Fibroblast of upper back skin (primary cell): Measurements from ENCODE around the gene SARDH.
"Not testable (repeated sequence)": the region's sequence is repeated elsewhere in the genome, so short reads cannot be mapped to it uniquely, and the experiment has no call there.

ENCODE experiments used
- DNase-seq: peaks from one replicate; pipeline ENCODE4 v3.0.0-alpha.2; 2013

Gene SARDH

DNA sequence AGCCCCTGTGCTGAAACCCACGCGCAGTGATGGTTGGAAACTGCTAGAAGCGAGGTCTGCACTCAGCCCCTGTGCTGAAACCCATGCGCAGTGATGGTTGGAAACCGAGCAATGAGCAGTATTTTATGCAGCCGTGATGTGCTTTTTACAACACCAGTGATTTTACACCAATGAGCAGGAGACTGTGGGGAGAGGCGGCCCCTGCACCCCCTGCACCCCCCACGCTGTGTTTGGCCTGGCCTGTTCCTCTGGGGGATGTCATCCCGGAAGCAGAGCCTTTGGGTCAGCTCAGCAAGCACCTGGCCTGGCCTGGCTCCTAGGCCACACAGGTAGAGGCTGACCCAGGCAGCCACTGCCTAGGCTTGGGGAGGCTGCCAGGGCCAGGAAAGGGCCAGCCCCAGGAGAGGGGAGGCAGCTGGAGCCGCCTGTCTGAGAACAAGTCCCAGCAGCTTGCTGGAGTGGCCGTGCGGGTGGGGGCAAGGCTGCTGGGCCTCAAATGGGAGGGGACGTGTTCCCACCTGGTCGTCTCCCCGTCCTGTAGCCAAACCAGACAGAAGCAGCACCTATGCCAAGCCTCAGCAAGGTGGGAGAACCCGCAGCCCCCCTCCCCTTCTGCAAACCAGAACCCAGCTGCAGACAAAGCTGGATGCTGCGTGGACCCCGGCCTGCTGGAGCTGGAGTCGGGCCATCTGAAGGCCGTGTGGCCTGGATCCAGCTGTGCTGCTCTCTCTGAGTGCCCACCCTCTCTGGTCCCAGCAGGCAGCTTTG, 55.1 kb downstream of the SARDH start:
- no peak for DNase-seq

DNA sequence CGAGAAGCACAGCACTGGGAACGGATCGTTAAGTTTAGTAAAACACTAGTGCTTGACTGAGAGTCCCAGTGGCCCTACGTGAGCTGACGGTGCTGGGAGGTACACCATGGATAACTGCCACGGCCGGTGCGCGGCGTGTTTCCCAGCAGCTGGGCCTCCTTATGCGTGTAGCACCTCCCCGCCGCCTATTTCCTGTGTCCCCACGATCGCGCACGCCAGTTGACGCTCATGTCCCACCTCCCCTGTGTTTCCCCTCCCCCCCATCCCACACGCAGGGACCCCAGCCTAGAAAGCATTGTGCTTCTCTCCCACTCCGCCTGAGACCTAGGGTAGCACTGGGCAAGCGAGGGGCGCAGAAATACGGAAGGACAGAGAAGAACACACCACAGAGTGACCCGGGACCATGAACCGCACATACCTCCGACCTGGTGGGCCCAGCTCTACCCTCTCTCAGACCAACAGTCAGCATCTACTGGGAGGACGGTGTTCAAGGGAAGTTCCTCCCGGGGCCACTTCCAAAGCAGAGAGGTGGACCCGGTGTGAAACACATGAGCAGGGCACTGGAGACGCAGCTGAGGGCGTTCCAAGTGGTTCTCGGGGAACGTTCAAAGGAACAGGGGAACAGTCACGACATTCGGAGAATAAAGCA, 56.4 kb downstream of the SARDH start:
- DNase-seq: no peak

DNA sequence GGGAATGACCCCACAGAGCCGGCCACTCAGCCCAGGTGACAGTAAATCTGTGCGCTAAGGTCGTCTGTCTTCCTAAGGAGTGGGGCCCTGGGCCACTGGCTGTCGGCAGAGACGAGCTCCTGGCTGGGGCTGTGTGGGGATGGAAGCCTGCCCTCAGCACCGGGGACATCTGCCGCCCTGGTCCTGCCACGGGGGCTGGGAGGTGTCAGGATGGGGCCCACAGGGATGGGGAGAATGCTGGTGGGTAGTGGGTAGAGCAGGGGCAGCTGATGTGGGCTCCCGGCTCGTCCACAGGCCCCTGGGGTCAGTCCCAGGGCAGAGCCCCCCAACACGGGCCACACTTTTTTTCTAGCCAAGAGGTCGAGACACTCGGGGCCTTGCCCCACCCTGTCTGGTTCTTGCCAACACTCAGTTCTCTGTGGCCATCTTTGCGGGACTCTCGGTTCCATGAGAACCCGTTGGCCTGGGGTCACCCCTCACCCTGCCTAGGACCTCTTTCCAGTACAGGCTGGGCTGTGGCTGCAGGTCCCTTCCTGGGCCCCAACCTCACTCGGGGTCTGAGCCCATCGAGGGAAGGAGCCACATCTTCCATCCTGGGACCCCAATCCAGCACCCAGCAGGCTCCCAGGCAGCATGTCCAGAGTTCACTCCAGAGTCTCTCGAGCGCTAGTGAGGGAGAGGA, 57.0 kb downstream of the SARDH start:
- DNase-seq: no peak

DNA sequence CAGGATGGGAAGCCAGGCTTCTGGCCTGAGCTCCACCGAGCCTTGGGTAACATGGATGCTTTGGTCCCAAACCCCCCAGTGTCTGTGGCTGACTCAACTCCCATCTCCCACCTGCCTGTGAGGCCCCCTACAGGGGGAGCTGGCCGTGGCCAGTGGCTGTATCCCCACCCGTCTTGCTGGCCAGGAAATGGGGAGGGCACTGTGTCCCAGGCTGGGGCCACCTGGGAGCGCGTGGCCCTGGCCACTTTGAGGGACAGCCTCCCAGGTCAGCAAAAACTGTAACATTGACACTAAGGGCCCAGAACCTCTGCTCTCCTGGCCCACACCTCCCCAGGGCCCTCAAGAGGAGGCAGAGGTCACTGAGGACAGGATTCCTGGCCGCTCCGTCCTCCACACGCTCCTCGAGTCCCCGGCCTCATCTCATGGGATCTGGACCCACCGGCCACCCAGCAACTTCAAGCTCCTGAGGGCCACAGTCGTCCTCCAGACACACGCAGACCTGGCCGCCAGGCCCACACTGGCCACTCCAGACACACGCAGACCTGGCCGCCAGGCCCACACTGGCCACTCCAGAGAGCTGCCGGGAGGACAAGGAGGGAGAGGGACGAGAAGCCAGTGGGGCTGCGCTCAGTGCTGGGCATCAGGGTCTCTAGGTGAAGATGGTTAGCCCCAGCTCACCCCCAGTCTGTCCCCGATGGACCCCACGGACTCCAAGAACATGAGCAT, 57.7 kb downstream of the SARDH start:
- DNase-seq: no peak

DNA sequence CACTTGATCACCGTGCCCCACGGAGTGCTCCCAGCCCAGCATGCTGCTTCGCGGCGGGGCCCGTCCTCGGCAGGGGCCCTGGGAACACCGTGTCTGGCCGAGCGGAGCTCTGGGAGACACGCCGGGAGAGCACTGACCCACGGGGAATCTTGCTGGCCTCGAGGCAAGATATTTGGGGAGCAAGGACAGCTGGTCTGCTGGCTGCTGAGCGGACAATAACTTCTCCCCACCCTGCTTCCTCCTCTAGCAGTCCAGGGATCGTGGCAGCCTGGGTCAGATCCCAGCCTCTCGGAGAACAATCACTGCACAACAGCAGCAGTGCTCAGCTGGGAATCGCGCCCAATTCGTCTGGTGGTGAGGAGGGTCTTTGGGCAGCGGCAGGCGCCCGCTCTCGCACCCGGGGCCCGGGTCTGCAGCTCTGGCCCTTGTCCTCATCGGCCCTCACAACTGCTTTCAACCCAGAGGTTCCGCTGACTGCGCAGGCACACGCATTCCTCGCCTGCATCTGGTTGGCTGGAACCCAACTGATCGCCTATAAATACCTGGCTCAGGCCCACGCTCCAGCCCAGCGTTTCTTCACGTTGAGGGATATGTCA, 58.6 kb downstream of the SARDH start:
- DNase-seq: peak; percentile 41

DNA sequence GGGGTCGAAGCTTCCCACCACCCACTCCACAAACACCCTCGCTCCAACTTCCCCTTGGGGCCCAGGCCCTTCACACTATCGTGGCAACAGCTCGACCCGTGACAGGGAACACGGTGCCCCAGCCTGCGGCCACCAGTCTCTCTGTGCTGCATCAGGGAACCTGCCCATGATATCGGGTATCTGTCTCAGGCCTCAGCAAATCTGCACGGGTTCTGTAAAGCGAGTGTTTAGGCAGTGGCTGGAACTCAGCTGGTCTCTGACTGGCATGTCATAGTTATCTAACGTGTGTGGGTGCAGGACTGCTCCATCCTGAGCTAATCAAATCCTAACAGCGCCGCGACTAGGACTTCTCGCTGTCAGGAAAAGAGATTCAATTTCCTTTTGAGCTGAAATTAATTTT, 59.1 kb downstream of the SARDH start:
- DNase-seq: no peak

DNA sequence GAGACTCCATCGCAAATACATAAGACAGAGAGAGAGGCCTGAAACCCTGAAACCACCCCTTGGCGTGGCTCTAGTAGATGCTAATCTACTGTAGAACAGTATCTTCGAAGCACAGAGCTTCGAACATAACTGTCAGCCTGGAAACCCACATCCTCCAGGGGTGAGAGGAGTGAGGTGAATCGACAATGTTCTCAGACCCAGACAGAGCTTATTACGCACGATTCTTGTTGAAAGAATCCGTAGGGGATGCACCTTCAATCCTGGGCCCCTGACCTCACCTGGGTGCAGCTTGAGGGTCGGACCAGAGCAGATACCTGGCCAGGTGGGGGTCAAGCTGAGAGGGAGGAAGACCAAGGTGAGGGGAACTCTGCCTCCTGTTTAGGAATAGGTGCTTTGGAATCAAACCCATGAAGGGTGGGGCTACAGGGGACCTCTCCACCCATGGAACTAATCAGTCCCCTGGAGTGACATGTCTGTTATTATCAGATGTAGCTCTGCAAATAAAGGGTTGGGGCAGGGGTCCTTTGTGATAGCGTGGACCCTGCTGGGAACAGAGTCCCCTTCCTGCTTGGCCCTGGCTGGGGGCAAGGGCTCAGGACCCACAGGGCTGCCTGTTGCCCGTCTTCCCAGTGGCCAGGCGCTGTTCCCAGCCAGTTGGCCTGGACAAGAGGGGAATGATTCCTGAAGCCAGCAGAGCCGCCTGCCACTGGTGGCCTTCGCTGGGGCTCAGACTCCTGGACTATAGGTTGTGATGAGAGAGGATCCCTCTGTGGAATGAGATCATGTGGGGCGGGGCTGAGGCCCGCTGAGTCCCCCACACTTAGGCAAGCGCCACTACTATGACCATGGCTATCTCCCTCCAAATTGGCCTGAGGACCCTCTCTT, 60.8 kb downstream of the SARDH start:
- no peak for DNase-seq

DNA sequence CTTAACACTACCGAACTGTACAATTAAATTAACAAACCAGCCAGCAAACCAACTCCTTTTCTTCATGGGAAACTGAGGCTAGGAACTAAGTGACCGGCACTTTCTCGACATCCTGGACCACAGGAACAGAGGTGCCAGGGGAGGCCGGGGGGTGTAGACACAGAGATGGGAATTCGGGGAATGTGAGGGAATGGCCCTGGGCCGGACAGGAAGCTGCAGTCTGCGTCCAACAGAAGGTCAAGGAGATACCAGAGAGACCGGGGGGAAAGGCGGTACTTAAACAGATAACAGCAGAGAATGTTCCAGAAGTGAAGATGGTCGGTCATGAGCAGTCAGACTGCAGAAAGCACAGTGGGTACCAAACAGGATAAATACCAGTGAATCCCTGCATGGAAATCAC, 61.7 kb downstream of the SARDH start:
- no peak for DNase-seq

DNA sequence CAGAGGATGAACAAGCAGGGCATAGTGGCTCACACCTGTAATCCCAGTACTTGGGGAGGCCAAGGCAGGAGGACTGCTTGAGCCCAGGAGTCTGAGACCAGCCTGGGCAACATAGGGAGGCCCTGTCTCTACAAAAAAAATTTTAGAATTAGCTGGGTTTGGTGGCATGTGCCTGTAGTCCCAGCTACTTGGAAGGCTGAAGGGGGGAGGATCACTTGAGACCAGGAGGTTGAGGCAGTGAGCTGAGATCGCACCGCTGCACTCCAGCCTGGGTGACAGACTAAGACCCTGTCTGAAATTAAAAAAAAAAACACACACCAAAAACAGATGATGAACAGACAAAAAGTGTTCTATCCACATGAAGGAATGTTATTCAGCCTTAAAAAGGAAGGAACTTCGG, 62.4 kb downstream of the SARDH start:
- not testable (repeated sequence) for DNase-seq

DNA sequence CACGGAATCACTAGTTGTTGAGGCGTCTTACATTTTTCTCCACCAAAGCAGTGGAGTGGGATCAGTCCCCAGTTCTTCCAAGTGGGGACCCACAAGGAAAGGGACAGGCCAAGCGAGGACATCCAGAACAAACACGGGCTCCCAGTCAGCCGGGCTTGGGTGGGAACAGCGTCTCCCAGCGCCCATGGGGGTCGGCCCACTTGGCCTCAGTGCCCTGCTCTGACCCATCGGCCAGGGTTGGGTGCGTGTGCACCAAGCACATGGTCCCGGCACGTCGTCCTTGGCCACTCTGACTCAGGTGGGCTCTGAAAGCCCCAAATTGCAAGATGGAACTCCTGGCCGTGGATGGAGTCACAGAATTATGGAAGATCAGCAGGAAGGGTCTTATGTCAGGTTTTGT, 64.1 kb downstream of the SARDH start:
- no peak for DNase-seq

DNA sequence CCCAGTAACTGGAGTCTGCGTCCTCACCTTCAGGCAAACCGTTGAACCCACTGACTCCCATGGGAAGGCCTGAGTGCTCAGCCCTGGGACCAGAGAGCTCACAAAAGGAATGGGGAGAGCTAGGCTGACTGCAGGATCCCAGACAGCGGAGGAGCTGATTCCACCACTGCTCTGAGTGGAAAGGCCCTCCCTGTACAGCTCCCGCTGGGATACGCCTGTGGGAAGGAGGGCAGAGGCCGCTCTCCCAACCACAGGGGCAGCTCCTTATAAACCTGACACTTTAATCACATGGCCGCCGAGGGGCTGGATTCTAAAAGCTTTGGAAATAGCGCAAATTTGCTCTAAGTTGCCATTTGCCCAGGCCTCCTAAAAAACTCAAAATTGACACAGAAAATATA, 64.9 kb downstream of the SARDH start:
- no peak for DNase-seq

DNA sequence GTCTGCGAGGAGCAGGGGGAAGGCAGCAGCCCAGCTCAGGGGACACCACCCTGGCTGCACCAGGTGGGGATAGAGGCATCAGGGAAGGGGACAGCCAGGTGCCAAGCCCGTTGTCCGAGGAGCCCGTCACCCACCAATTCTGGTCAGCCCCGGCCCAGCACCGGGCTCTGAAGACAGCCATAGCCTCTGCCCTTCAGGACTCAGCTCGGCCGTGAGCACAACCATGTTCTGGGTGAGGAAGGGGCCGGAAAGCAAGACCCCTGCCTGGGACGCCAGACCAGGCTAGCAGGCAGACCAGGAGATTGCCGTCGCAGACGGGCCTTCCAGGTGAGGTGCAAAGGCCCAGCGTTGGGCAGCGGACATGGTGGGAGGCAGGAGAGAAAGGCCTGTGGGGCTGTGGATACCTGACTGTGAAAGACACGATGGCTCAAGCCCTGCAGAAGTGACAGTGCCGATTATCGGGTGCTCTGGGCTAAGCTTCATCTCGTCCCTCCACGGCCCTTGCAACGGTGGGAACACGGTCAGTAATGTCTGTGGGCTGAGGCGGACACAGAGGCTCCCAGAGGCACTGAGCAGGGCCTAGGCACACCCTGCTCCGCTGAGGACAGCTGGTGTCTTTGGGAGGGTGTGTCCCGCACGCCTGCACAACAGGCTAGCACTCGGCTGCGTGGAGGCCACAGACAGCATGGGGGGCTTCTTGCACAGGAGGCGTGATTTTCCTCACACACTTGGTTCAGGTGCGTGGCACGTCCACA, 65.5 kb downstream of the SARDH start:
- no peak for DNase-seq

DNA sequence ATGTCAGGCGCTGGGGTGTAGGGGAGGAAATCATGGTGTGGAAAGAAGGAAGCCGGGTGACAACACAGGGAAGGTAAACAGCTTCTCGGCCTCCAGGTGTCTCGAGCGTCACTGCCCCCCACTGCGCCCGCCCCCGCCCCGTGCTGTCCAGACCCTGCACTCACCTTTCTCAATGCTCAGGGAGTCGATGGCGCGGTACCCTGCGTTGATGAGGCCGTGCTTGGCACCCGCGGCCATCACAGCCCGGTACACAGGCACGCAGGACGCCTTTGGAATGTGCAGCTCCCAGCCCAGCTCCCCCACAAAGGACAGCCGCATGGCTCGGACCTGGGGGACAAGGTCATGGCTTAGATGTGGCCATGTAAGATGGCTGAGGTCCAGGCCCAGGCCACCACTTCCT, 66.8 kb downstream of the SARDH start:
- DNase-seq: no peak

DNA sequence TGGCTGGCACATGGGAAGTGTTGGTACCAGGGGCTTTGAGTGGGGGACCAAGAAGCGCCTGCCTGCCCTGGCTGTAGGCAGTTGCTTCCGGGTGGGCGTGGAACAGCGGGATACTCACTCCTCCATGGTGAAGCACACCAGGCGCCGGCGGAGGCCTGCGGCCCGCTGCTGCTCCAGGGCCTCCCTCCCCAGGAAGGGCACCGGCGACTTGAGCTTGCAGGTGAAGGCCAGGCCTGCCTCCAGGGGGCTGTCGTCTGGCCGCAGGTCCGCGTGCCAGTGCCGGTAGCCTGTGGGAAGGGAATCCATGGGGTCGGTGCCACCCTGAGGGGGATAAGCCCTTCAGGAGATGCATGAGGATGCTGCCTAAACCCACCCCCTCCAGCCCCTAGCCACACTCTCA, 67.7 kb downstream of the SARDH start:
- DNase-seq: no peak

DNA sequence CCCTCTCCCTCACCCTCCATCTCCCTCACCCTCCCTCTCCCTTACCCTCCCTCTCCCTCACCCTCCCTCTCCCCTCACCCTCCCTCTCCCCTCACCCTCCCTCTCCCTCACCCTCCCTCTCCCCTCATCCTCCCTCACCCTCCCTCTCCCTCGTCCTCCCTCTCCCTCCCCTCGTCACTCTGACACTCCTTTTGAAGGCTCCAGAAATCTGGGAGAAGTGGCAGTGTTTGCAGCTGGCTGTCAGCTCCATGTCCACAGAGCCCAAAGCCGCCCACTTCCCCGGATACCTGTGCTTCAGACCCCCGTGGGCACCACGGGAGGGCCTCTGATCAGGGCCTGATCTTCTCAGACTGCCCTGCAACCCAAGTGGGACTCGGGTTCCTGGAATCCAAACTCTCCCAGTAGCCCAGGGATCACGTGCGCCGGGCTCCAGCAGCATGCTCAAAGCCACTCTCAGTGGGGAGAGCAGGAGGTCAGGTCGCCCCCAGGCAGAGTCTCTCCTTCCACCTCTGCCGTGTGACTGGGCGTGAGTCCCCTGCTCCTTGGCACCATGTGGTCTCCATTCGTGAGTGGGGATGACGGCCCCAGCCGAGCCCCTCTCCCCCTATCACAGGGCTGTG, 68.9 kb downstream of the SARDH start:
- DNase-seq: no peak

DNA sequence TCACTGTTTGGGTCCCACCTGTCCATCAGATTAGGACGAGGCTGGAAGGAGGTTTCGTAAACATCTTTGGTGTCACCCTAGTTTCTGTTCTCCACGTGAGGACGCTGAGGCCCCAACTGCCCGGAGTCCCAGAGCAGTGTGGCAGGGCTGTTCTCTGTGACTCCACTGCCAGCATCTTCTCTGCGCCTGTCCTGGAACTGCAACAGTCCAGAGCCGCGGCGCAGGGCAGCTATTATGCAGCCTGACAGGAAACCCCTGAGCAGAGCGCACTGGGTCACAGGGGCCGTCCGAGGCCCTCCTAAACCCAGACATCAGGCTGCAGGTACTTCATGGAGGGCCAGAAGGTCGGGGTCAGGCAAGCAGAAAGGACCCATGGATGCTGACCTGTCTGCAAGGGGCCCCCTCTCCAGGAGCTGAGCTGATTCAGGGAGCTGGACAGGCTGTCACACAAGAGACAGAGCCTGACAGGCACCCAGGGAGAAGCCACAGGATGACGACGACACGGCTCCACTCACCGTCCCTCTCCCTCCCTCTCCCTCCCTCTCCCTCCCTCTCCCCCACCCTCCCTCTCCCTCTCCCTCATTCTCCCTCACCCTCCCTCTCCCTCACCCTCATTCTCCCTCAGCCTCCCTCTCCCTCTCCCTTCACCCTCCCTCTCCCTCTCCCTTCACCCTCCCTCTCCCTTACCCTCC, 70.2 kb downstream of the SARDH start:
- DNase-seq: no peak

DNA sequence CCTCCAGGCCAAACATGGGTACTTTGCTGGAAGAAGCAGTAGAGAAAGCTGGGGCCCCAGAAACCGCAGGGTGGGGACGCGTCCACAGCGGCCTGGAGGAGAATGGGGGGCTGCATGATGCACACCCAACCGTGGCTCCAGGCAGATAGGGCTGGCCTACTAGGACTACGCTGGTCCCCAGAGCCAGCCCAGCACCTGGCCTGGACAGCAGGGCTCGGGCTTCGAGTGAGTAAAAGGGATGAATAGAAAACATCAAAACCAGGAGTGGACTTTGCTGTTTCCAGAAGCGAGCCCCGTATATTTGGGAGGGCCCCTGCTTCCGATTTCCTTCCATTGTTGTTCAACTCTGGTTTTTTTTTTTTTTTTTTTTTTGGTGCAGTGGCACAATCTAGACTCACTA, 71.3 kb downstream of the SARDH start:
- no peak for DNase-seq

DNA sequence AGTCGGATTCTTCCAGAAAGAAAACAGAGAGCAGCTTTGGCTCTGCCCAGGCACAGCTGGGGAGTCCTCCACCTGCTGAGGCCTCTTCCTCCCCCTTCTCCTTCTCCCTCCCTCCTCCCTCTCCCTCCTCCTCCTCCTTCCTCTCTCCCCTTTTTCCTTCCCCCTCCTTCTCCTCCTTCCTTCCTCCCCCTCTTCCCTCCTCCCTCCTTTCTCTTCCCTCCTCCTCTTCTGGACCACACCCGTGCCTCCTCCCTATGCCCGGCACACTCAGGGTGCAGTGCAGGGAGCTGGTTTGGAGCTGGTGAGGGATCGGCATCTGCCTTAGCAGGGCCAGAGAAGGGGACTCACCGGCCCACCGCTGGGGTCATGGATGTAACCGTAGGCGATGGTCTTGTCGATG, 71.8 kb downstream of the SARDH start:
- no peak for DNase-seq

DNA sequence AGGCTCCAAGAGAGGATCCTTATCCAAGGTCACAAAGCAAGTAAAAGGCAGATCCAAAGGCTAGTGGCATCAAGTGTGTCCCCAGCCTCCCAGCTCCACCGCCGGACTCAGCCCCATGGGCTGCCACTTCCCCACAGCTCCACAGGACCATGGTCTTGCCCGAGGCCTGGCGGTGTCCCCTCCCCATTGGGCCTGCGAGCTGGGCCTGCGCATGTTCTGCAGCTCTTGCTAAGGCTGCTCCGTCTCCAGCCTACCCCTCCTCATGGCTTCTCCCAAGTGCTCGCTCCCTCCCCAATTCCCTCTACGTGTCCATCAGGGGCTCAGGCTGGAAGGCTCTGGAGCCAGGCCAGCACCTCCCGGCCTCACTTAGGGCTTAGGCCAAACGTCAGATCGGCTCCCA, 72.6 kb downstream of the SARDH start:
- DNase-seq: no peak

DNA sequence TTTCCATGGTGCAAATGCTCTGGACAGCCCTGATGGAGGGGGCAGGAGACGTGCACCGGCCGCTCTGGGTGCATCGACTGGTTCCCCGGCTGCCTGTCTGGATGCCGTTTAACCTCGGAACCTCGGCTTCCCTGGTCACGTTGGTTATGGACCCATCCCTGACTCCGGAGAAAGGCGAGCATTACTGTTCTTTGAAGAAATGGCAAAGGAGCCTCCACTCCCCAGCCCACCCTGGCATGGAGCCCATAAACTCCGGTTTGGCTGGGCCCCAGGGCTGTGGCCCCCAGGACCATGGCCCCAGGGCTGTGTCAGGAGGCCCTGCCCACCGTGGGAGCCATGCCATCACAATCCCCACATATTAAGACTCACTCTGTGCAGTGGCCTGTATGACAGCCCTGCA, 73.1 kb downstream of the SARDH start:
- DNase-seq: no peak
